Testis (tissue), 3 donors: ENCODE data around the gene PPFIBP1. TPM values are rescaled to one million over a fixed set of nuclear protein-coding genes. Genes with fewer than 3 reads are reported as not detected.

Experiments used
- DNase-seq: peaks from one replicate; pipeline ENCODE4 v3.0.0-alpha.2; 2019
- H3K27ac ChIP-seq, 2 donors: fragments of 200-600 bp; sonication (generic); one replicate each; pipeline ENCODE4 v1.5.1; 2019
- H3K27me3 ChIP-seq: fragments of 200-600 bp; sonication (generic); one replicate; pipeline ENCODE4 v1.5.1; 2019
- H3K36me3 ChIP-seq: fragments of 200-600 bp; sonication (generic); one replicate; pipeline ENCODE4 v1.5.1; 2017; ENCODE audit warnings: low read depth; ENCODE audit errors: missing control alignments
- H3K4me1 ChIP-seq: fragments of 200-600 bp; sonication (generic); one replicate; pipeline ENCODE4 v1.5.1; 2019
- H3K4me3 ChIP-seq, 2 donors: fragments of 200-600 bp; sonication (generic); one replicate each; pipeline ENCODE4 v1.5.1; 2017 to 2019
- H3K9me3 ChIP-seq: fragments of 200-600 bp; sonication (generic); one replicate; pipeline ENCODE4 v1.5.1; 2017
- CTCF ChIP-seq, 3 experiments: fragments of 450-650 bp in 2 of 3; fragments of 200-600 bp in 1 of 3; sonication (generic) in 1 of 3; IDR thresholded peaks; one replicate each; pipeline ENCODE4 v1.5.1; 2016 to 2019; ENCODE audit warnings: antibody characterized with exemption in 3 of 3, mild to moderate bottlenecking in 2 of 3, moderate library complexity in 1 of 3
- POLR2A ChIP-seq: fragments of 450-650 bp; IDR thresholded peaks from one replicate; pipeline ENCODE4 v1.6.1; 2017; ENCODE audit warnings: antibody characterized with exemption, mild to moderate bottlenecking, moderate library complexity
- WGBS, 2 donors: methylation state at CpG; one replicate each; pipeline ENCODE4 v1.1.5; 2018; 5-methylcytosine and 5-hydroxymethylcytosine counted together
- intact Hi-C: fragments of 100-400 bp; cut with DNase I; formaldehyde crosslinking; loops from one replicate; pipeline ENCODE4 v1.15.1; 2023; ENCODE audit warnings: low total_unique reads
- polyA plus RNA-seq: library from polyadenylated mRNA; stranded (reverse); fragments of 350-450 nt; fragmentation: Illumina TruSeq; extraction: RNeasy Lipid Tissue Mini Kit (QIAGEN cat#74804); gene quantifications from one replicate; pipeline ENCODE4 v1.2.3, GENCODE V29; 2014; ENCODE audit warnings: low read depth, low replicate concordance; ENCODE audit not compliant: insufficient read depth
- total RNA-seq, 2 donors: library from RNA; depleted of rRNA; stranded (reverse); fragments of >200 nt; gene quantifications; one replicate each; pipeline ENCODE4 v1.2.3, GENCODE V29; 2016

Gene PPFIBP1
- total and polyA plus RNA-seq, 3 donors from 2014 or later = 33.4 to 87.8 (median 75.3) TPM

GRCh38 chr12:27644158-27644845, 120.3 kb downstream of the PPFIBP1 start:
- Histone ChIP-seq H3K27me3 (no peaks in the 10 kb centered on the region), H3K27ac (no peak overlapping the region), H3K4me3 (no peak overlapping the region), H3K9me3 (no peaks in the 10 kb centered on the region), H3K4me1 (peaks cover 5% of the 10 kb centered on the region), H3K36me3 (no peaks in the 10 kb centered on the region)
- DNase-seq = no peak
- WGBS, 2 donors = 54 to 63% methylated on average over 4 of the region's 4 CpGs
- TF ChIP-seq POLR2A (no peak), CTCF (IDR thresholded peaks at IDR 0.05) (no peak)
- intact Hi-C loops = loop anchor here (10.0 kb wide), 1 partner anchor 210 kb away; no protein-coding TSS in a partner anchor

GRCh38 chr12:27645671-27646070, 121.7 kb downstream of the PPFIBP1 start:
- intact Hi-C loops = loop anchor here (10.0 kb wide), 1 partner anchor 211 kb away; no protein-coding TSS in a partner anchor
- Histone ChIP-seq H3K4me1 (peaks cover 13% of the 10 kb centered on the region), H3K36me3 (no peaks in the 10 kb centered on the region), H3K27me3 (no peaks in the 10 kb centered on the region), H3K4me3 (no peak overlapping the region), H3K9me3 (no peaks in the 10 kb centered on the region), H3K27ac (no peak overlapping the region)
- no peak for DNase-seq
- 84 to 91% methylated on average over 3 of the region's 3 CpGs for WGBS, 2 donors
- TF ChIP-seq CTCF (IDR thresholded peaks at IDR 0.05) = no peak

GRCh38 chr12:27646149-27646548, 122.1 kb downstream of the PPFIBP1 start:
- intact Hi-C loops = loop anchor here (10.0 kb wide), 1 partner anchor 211 kb away; no protein-coding TSS in a partner anchor
- H3K9me3 ChIP-seq = no peaks in the 10 kb centered on the region
- H3K27me3 ChIP-seq = no peaks in the 10 kb centered on the region
- WGBS, 2 donors = 38 to 65% methylated on average over 2 of the region's 2 CpGs
- no peak for DNase-seq
- H3K36me3 ChIP-seq = no peaks in the 10 kb centered on the region
- peaks cover 13% of the 10 kb centered on the region for H3K4me1 ChIP-seq
- no peak for TF ChIP-seq POLR2A
- no peak for TF ChIP-seq CTCF (IDR thresholded peaks at IDR 0.05)
- H3K27ac ChIP-seq = no peak overlapping the region
- no peak overlapping the region for H3K4me3 ChIP-seq

- Histone ChIP-seq H3K27me3 (no peaks in the 10 kb centered on the region), H3K4me3 (no peak overlapping the region), H3K36me3 (no peaks in the 10 kb centered on the region), H3K4me1 (peaks cover 13% of the 10 kb centered on the region), H3K27ac (no peak overlapping the region), H3K9me3 (no peaks in the 10 kb centered on the region)
- TF ChIP-seq POLR2A (no peak), CTCF (IDR thresholded peaks at IDR 0.05) (no peak)
- intact Hi-C loops = no loop called here
- no peak for DNase-seq
- WGBS, 2 donors = 81 to 88% methylated on average over 1 of the region's 1 CpG
Observed at GRCh38 chr12:27650011-27650410, 126.0 kb downstream of the PPFIBP1 start.

GRCh38 chr12:27651201-27651600, 127.2 kb downstream of the PPFIBP1 start:
- TF ChIP-seq CTCF (IDR thresholded peaks at IDR 0.05) (no peak), POLR2A (no peak)
- no peaks in the 10 kb centered on the region for H3K9me3 ChIP-seq
- no peaks in the 10 kb centered on the region for H3K36me3 ChIP-seq
- peaks cover 13% of the 10 kb centered on the region for H3K4me1 ChIP-seq
- H3K27ac ChIP-seq = no peak overlapping the region
- DNase-seq = no peak
- 86 to 94% methylated on average over 1 of the region's 1 CpG for WGBS, 2 donors
- no peak overlapping the region for H3K4me3 ChIP-seq
- H3K27me3 ChIP-seq = no peaks in the 10 kb centered on the region
- intact Hi-C loops = no loop called here
